MM.1S (cell line): ENCODE measurements around the gene IRX6.

Experiments used
- DNase-seq: peaks from one replicate; pipeline ENCODE4 v3.0.0-alpha.2; 2015
- H2AFZ ChIP-seq: fragments of 300-600 bp; sonication (generic); 2 replicates; pipeline ENCODE4 v1.6.0; 2016; ENCODE audit warnings: antibody characterized with exemption, low read length
- H3F3A ChIP-seq: fragments of 300-600 bp; sonication (generic); 2 replicates; pipeline ENCODE4 v1.6.1; 2016; ENCODE audit warnings: mild to moderate bottlenecking, antibody characterized with exemption, low read length, moderate library complexity, mixed read lengths; ENCODE audit not compliant: insufficient read depth
- H3K27ac ChIP-seq: fragments of 300-600 bp; sonication (generic); 2 replicates; pipeline ENCODE4 v1.5.1; 2016; ENCODE audit warnings: mild to moderate bottlenecking, low read length
- H3K27me3 ChIP-seq: fragments of 300-600 bp; sonication (generic); replicated peaks from 2 replicates; pipeline ENCODE4 v1.6.0; 2016; ENCODE audit warnings: low read length; ENCODE audit not compliant: insufficient read depth
- H3K36me3 ChIP-seq: fragments of 300-600 bp; sonication (generic); replicated peaks from 2 replicates; pipeline ENCODE4 v1.6.1; 2016; ENCODE audit warnings: mild to moderate bottlenecking, low read length, mixed read lengths; ENCODE audit not compliant: insufficient read depth
- H3K4me1 ChIP-seq: fragments of 300-600 bp; sonication (generic); 2 replicates; pipeline ENCODE4 v1.6.1; 2016; ENCODE audit warnings: low read length, mixed read lengths
- H3K4me2 ChIP-seq: fragments of 300-600 bp; sonication (generic); 2 replicates; pipeline ENCODE4 v1.6.0; 2016; ENCODE audit warnings: low read depth, low read length
- H3K4me3 ChIP-seq: fragments of 300-600 bp; sonication (generic); 2 replicates; pipeline ENCODE4 v1.5.1; 2016; ENCODE audit warnings: low read length, mixed read lengths
- H3K79me2 ChIP-seq: fragments of 300-600 bp; sonication (generic); 2 replicates; pipeline ENCODE4 v1.6.1; 2016; ENCODE audit warnings: mixed run types, low read length, mixed read lengths
- H3K9ac ChIP-seq: fragments of 300-600 bp; sonication (generic); 2 replicates; pipeline ENCODE4 v1.6.1; 2016; ENCODE audit warnings: low read length, mixed read lengths
- H3K9me2 ChIP-seq: fragments of 300-600 bp; sonication (generic); replicated peaks from 2 replicates; pipeline ENCODE4 v1.6.1; 2016; ENCODE audit warnings: mild to moderate bottlenecking, low read length, mixed read lengths; ENCODE audit not compliant: insufficient read depth
- H3K9me3 ChIP-seq: fragments of 300-600 bp; sonication (generic); replicated peaks from 2 replicates; pipeline ENCODE4 v1.6.1; 2016; ENCODE audit warnings: mild to moderate bottlenecking, low read length, mixed read lengths; ENCODE audit not compliant: insufficient read depth
- H4K20me1 ChIP-seq: fragments of 300-600 bp; sonication (generic); 2 replicates; pipeline ENCODE4 v1.6.1; 2016; ENCODE audit warnings: mild to moderate bottlenecking, low read length, moderate library complexity, mixed read lengths; ENCODE audit not compliant: insufficient read depth
- EZH2 ChIP-seq: fragments of 300-600 bp; sonication (generic); optimal IDR thresholded peaks from 2 replicates; pipeline ENCODE3; 2017; ENCODE audit warnings: low read depth, mild to moderate bottlenecking, antibody characterized with exemption, low read length, mixed read lengths
- EZH2phosphoT487 ChIP-seq: fragments of 300-600 bp; sonication (generic); IDR thresholded peaks from 2 replicates; pipeline ENCODE4 v1.6.1; 2018; ENCODE audit warnings: antibody characterized with exemption, low read length
- TF ChIP-seq, protein P1 (sequence below): fragments of 300-600 bp; sonication (generic); IDR thresholded peaks from 2 replicates; pipeline ENCODE4 v1.5.1; 2016; ENCODE audit warnings: antibody characterized with exemption, low read length, mixed read lengths

IRX6 gene

DNA sequence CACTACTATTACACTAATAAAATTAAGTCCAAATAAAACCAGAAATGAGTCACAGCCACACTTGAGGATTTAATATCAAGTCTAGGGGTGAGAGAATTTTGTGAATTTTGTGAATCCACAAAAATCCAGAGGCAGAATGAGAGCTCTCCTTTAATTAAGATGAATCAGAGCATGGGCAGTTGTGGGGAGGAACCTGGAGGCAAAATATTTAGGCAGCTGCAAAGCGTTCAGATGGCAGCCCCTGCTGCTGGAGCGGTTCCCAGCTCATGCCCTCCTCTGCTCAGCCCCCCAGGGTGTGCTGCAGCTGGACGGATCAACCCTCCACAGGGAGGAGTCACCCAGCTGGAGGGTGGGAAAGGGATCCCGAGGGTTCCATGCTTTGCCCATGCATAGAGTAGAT is 43.4 kb upstream of the IRX6 start:
- Histone ChIP-seq H3K4me2 (no peak overlapping the region), H3K9ac (no peak overlapping the region), H3K79me2 (no peaks in the 10 kb centered on the region), H3K9me2 (no peaks in the 10 kb centered on the region), H3K4me1 (no peaks in the 10 kb centered on the region), H4K20me1 (no peaks in the 10 kb centered on the region), H3K27me3 (no peaks in the 10 kb centered on the region), H3F3A (no peaks in the 10 kb centered on the region), H3K9me3 (no peaks in the 10 kb centered on the region), H2AFZ (no peak overlapping the region), H3K27ac (no peak overlapping the region), H3K36me3 (no peaks in the 10 kb centered on the region), H3K4me3 (no peak overlapping the region)
- no peak for DNase-seq
- TF ChIP-seq EZH2phosphoT487 (no peak), EZH2 (no peak)
- TF ChIP-seq, protein P1, sequence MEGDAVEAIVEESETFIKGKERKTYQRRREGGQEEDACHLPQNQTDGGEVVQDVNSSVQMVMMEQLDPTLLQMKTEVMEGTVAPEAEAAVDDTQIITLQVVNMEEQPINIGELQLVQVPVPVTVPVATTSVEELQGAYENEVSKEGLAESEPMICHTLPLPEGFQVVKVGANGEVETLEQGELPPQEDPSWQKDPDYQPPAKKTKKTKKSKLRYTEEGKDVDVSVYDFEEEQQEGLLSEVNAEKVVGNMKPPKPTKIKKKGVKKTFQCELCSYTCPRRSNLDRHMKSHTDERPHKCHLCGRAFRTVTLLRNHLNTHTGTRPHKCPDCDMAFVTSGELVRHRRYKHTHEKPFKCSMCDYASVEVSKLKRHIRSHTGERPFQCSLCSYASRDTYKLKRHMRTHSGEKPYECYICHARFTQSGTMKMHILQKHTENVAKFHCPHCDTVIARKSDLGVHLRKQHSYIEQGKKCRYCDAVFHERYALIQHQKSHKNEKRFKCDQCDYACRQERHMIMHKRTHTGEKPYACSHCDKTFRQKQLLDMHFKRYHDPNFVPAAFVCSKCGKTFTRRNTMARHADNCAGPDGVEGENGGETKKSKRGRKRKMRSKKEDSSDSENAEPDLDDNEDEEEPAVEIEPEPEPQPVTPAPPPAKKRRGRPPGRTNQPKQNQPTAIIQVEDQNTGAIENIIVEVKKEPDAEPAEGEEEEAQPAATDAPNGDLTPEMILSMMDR = no peak

DNA sequence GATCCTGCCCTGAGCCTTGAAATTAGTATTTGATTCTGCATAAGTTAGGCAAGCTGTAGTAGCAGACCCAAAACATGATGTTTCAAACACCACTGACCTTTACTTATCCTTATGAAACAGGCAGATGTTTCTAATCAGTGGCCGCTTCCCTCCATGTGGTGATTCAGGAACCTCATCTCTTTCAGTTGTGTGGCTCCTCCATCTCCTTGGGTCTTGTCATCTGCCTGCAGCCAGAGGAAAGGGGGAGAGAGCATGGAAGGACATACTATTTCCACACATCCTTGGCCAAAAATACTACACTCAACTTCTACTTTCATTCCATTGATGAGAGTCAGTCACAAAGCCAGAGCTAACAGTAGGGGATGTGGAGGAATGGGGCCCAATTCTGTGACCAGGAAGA is 41.6 kb upstream of the IRX6 start:
- no peak for DNase-seq
- Histone ChIP-seq H3F3A (no peaks in the 10 kb centered on the region), H3K9ac (no peak overlapping the region), H3K4me3 (no peak overlapping the region), H3K4me2 (no peak overlapping the region), H3K79me2 (no peaks in the 10 kb centered on the region), H3K9me3 (no peaks in the 10 kb centered on the region), H2AFZ (no peak overlapping the region), H4K20me1 (no peaks in the 10 kb centered on the region), H3K27me3 (no peaks in the 10 kb centered on the region), H3K36me3 (no peaks in the 10 kb centered on the region), H3K9me2 (no peaks in the 10 kb centered on the region), H3K4me1 (no peaks in the 10 kb centered on the region), H3K27ac (no peak overlapping the region)
- TF ChIP-seq EZH2phosphoT487 = no peak
- TF ChIP-seq, protein P1 = no peak
- no peak for TF ChIP-seq EZH2

DNA sequence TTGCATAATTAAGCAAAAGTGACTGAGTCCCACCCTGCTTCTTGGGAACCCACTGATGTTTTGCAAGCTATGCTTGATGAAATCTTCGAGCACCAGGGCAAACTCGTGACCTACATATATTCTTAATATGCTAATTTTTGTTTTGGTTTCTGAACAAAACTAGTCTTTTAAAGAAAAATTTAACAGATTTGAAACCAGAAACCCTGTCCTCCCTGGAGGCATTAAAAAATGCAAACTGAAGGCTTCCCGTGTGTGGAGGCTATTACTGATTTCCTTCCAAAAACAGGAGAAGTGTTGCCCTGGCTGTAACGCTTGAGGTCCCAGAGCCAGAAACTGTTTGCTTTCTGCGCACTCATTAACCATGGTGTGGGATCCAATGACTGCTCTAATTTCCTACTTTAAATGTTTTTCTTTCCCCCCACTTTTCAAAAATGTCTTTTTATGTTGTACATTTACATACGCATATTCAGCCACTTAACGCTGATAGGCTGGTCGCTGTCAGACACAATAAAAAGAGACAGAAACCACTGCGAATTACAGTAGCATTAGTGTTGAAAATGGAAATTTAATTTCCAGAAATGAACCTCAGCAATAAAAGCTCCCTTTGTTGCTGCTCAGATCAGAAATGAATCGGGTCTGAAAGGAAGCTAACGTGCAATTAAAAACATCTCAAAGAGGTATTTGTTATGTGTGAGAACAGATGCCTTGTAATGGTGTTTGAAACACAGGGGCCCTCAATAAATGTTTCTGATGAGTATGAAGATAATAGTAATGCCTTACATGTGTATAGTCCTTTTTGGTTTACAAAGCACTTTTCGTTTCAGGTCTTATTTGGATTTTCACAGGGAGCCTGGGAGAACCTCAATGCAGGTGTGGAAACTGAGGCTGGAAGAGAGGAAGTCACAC is 39.9 kb upstream of the IRX6 start:
- Histone ChIP-seq H3K36me3 (no peaks in the 10 kb centered on the region), H3F3A (no peaks in the 10 kb centered on the region), H3K9ac (no peak overlapping the region), H4K20me1 (no peaks in the 10 kb centered on the region), H3K27ac (peak overlapping the region; percentile 33; the same call in 1 of the 2 replicates), H3K4me2 (peak overlapping the region; percentile 43; the same call in 1 of the 2 replicates), H3K9me2 (no peaks in the 10 kb centered on the region), H3K79me2 (no peaks in the 10 kb centered on the region), H3K4me3 (no peak overlapping the region), H2AFZ (peak overlapping the region; percentile 49; the same call in 1 of the 2 replicates), H3K9me3 (no peaks in the 10 kb centered on the region), H3K4me1 (no peaks in the 10 kb centered on the region), H3K27me3 (no peaks in the 10 kb centered on the region)
- DNase-seq = no peak
- TF ChIP-seq, protein P1 = no peak
- TF ChIP-seq EZH2 = no peak
- no peak for TF ChIP-seq EZH2phosphoT487
